Measurements from ENCODE around the gene TEX29. TPM values are rescaled to one million over a fixed set of nuclear protein-coding genes. Genes with fewer than 3 reads are reported as not detected.

Gene TEX29
- total RNA-seq, 1 donor from 2014 or later, result 0.70 TPM

DNA sequence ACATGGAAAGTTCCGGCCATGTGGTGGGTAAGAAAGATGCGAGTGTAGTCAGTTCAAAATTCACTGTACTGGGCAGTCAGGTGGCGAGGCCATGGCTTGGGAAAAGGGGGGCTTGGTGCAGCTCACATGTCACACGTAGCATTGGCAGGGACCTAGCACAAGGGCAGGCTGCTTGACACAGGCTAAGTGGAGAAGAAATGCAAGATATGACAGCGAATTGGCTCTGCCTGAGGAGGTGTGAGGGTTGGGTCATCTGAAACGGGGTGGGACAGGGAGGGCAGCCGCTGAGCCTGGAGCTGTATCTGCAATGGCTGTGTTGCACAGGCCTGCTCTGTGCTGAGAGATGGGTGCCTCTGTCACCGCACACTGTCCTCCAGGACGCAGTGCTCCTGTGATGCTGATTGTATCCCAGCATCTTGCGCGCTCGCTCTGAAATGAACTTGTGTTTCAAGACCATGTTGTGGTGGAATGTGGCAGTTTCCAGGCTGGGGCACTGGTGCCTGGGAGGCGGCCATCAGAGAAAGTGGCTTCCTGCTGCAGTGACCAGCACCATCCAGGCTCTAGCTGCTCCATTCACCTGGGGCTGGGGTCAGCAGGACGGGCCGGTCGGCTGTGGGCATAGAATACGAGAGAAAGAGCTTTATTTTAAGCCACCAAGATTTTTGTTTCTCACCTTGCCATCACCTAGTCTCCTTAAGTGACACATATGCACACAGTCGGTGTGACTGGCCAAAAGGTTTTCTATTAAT lies 70.3 kb downstream of the TEX29 start:
- H3K27me3 Mint-ChIP-seq (ENCODE audit: low read depth), result peaks cover 5% of the 10 kb centered on the region
- H3K4me3 Mint-ChIP-seq (ENCODE audit: unreplicated experiment), result no peak overlapping the region
- H3K27ac Mint-ChIP-seq (ENCODE audit: unreplicated experiment), result no peak overlapping the region
- no peak for TF ChIP-seq CTCF (IDR thresholded peaks at IDR 0.05)
- peaks cover 3% of the 10 kb centered on the region for H3K9me3 Mint-ChIP-seq (ENCODE audit: low read depth)
- H3K36me3 Mint-ChIP-seq (ENCODE audit: low read depth), result no peaks in the 10 kb centered on the region
- no peak for DNase-seq (ENCODE audit: low spot score)
- no peaks in the 10 kb centered on the region for H3K4me1 Mint-ChIP-seq (ENCODE audit: low read depth)

DNA sequence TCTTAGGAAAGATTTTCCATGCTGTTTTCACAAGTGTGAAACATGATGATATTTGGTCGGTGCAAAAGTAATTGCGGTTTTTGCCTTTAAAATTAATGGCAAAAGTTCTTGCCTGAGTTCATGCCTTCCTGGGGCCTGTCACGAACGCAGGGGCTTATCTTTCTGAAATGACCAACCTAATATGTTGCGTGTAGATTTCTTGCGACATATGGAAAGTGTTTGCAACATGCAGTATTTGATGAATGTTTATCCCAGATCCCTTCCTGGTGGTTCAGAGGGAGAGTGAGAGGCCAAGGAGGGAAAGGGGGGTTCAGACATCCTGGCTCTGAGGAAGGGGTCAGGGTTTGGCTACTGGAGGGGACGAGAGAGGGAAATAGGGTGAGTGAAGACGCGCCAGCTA lies 72.0 kb downstream of the TEX29 start:
- Mint-ChIP-seq H3K9me3 (ENCODE audit: low read depth) (peaks cover 3% of the 10 kb centered on the region), H3K4me1 (ENCODE audit: low read depth) (no peaks in the 10 kb centered on the region)
- DNase-seq (ENCODE audit: low spot score), result no peak

DNA sequence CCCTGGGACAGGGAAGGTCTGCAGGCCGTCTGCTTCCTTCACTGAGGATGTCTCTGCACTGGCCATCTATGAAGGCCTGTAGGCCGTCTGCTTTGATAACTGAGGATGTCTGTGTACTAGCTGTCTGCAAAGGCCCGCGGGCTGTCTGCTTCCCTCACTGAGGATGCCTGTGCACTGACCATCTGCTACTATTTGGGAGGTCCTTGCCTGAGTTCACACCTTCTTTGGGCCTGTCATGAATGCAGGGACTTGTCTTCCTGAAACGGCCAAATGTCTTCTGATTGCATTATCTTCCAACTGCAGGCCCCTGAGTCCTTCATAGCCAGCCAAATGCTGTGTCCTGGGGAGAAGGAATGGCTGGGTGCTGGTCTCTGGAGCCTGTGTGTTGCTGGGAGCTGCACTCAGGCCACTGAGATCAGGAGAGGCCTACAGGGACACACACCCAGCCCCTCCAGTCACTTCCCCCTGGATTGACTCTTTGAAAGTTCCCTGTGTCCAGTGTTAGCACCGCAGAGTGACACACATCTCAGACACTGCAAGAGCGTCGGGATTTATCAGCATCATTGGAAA lies 72.9 kb downstream of the TEX29 start:
- H3K9me3 Mint-ChIP-seq (ENCODE audit: low read depth), result peaks cover 3% of the 10 kb centered on the region
- H3K4me1 Mint-ChIP-seq (ENCODE audit: low read depth), result no peaks in the 10 kb centered on the region
- TF ChIP-seq CTCF (IDR thresholded peaks at IDR 0.05), result no peak
- no peak overlapping the region for H3K27ac Mint-ChIP-seq (ENCODE audit: unreplicated experiment)
- no peak for DNase-seq (ENCODE audit: low spot score)
- peaks cover 6% of the 10 kb centered on the region for H3K27me3 Mint-ChIP-seq (ENCODE audit: low read depth)
- H3K36me3 Mint-ChIP-seq (ENCODE audit: low read depth), result no peaks in the 10 kb centered on the region
- H3K4me3 Mint-ChIP-seq (ENCODE audit: unreplicated experiment), result no peak overlapping the region

More for the DNA sequence above, 72.0 kb downstream of the TEX29 start:
- no peak overlapping the region for H3K27ac Mint-ChIP-seq (ENCODE audit: unreplicated experiment)
- no peak for TF ChIP-seq CTCF (IDR thresholded peaks at IDR 0.05)
- H3K36me3 Mint-ChIP-seq (ENCODE audit: low read depth), result no peaks in the 10 kb centered on the region
- H3K27me3 Mint-ChIP-seq (ENCODE audit: low read depth), result peaks cover 6% of the 10 kb centered on the region
- no peak overlapping the region for H3K4me3 Mint-ChIP-seq (ENCODE audit: unreplicated experiment)

Other genes starting within 250 kb of the TEX29 start
- gene ARHGEF7, start 205.3 kb upstream of the TEX29 start, total RNA-seq, result 96.8 to 138 TPM (median 137 TPM) in 3 replicates